Psoas muscle (tissue), 8 donors: Measurements from ENCODE around the gene CSTB. TPM values are rescaled to one million over a fixed set of nuclear protein-coding genes. Genes with fewer than 3 reads are reported as not detected.

Experiments
- ATAC-seq, 4 donors: fragments of 200-7000 bp; cut with Tn5 transposase; one replicate each; pipeline ENCODE4 v1.9.1; 2020; ENCODE audit warnings: moderate library complexity in 3 of 4, mild to moderate bottlenecking in 2 of 4
- DNase-seq, 2 donors: peaks; one replicate each; pipeline ENCODE4 v3.0.0-alpha.2; 2020
- H3K27ac ChIP-seq: fragments of 200-600 bp; one replicate; pipeline ENCODE4 v1.8.0; 2022
- H3K27me3 ChIP-seq, 3 donors: fragments of 200-600 bp in 1 of 3; one replicate each; pipeline versions ENCODE4 v1.6.1 to v1.8.0; 2013 to 2022; ENCODE audit warnings: low read length in 2 of 3, mild to moderate bottlenecking in 2 of 3, moderate library complexity in 1 of 3; ENCODE audit not compliant: insufficient read depth in 3 of 3
- H3K36me3 ChIP-seq, 2 donors: fragments of 200-600 bp in 1 of 2; one replicate each; pipeline versions ENCODE4 v1.6.1 to v1.8.0; 2013 to 2022; ENCODE audit warnings: low read depth in 1 of 2, mild to moderate bottlenecking in 1 of 2, moderate library complexity in 1 of 2; ENCODE audit not compliant: insufficient read depth in 1 of 2
- H3K4me1 ChIP-seq: fragments of 200-600 bp; one replicate; pipeline ENCODE4 v1.8.0; 2022
- H3K4me3 ChIP-seq: fragments of 200-600 bp; one replicate; pipeline ENCODE4 v1.8.0; 2022; ENCODE audit warnings: mild to moderate bottlenecking
- H3K9me3 ChIP-seq: fragments of 200-600 bp; one replicate; pipeline ENCODE4 v1.8.0; 2022
- WGBS, 3 donors: extraction: QIAGEN DNeasy Blood & Tissue Kit; methylation state at CpG; one replicate each; pipeline versions ENCODE4 v1.1.6 to v1.1.7; 2013; 5-methylcytosine and 5-hydroxymethylcytosine counted together
- intact Hi-C, 2 donors: fragments of 100-400 bp; cut with DNase I; formaldehyde crosslinking; loops; one replicate each; pipeline versions ENCODE4 v1.11.0 to v1.14.2; 2022
- polyA plus RNA-seq, 3 donors: library from polyadenylated mRNA; stranded (reverse); fragments of 200-250 nt; gene quantifications; one replicate each; pipeline ENCODE4 v1.2.3, GENCODE V29; 2013
- total RNA-seq, 4 donors: library from RNA; stranded (reverse); fragmentation: NEBNext Ultra II Directional in 2 of 4; extraction: Animal tissue kit (Norgen Biotek cat#: 25700) in 2 of 4; gene quantifications; one replicate each; pipeline versions ENCODE4 v1.2.1 to v1.2.4, GENCODE V29; 2021 to 2023
- TF ChIP-seq, protein P1 (sequence below): fragments of 200-600 bp; IDR thresholded peaks from one replicate; pipeline ENCODE4 v1.8.0; 2022; ENCODE audit warnings: antibody characterized with exemption
- donor health status: healthy with polysubstance abuse.
- donor health status: DM: no; HTN: no; CAD: no; lungs with moderate emphysema.
- donor health status: Bipolar disorder and iron deficiency.
- donor health status: healthy.
- donor health status: DM: yes; HTN: yes; CAD: no.
- donor health status: DM: no; HTN: no; CAD: no.
- donor health status: DM: no; HTN: no; CAD: no.
- donor health status: DM: yes; HTN: yes; CAD: no.

CSTB gene
- total and polyA plus RNA-seq, 7 donors, result 16.0 to 35.2 (median 21.3) TPM

- Histone ChIP-seq H3K27ac (no peak overlapping the region), H3K9me3 (no peaks in the 10 kb centered on the region), H3K4me1 (peaks cover 8% of the 10 kb centered on the region), H3K27me3 (no peaks in the 10 kb centered on the region), H3K36me3 (no peaks in the 10 kb centered on the region), H3K4me3 (no peak overlapping the region)
- 91 to 97% (median 95%) methylated on average over 11 of the region's 11 CpGs for WGBS, 3 donors
- DNase-seq (no peak), ATAC-seq (no peak)
- intact Hi-C loops, result no loop called here
- TF ChIP-seq, protein P1, sequence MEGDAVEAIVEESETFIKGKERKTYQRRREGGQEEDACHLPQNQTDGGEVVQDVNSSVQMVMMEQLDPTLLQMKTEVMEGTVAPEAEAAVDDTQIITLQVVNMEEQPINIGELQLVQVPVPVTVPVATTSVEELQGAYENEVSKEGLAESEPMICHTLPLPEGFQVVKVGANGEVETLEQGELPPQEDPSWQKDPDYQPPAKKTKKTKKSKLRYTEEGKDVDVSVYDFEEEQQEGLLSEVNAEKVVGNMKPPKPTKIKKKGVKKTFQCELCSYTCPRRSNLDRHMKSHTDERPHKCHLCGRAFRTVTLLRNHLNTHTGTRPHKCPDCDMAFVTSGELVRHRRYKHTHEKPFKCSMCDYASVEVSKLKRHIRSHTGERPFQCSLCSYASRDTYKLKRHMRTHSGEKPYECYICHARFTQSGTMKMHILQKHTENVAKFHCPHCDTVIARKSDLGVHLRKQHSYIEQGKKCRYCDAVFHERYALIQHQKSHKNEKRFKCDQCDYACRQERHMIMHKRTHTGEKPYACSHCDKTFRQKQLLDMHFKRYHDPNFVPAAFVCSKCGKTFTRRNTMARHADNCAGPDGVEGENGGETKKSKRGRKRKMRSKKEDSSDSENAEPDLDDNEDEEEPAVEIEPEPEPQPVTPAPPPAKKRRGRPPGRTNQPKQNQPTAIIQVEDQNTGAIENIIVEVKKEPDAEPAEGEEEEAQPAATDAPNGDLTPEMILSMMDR, result no peak
Measured at GRCh38 chr21:43820466-43820865, 44.4 kb upstream of the CSTB start.

DNA sequence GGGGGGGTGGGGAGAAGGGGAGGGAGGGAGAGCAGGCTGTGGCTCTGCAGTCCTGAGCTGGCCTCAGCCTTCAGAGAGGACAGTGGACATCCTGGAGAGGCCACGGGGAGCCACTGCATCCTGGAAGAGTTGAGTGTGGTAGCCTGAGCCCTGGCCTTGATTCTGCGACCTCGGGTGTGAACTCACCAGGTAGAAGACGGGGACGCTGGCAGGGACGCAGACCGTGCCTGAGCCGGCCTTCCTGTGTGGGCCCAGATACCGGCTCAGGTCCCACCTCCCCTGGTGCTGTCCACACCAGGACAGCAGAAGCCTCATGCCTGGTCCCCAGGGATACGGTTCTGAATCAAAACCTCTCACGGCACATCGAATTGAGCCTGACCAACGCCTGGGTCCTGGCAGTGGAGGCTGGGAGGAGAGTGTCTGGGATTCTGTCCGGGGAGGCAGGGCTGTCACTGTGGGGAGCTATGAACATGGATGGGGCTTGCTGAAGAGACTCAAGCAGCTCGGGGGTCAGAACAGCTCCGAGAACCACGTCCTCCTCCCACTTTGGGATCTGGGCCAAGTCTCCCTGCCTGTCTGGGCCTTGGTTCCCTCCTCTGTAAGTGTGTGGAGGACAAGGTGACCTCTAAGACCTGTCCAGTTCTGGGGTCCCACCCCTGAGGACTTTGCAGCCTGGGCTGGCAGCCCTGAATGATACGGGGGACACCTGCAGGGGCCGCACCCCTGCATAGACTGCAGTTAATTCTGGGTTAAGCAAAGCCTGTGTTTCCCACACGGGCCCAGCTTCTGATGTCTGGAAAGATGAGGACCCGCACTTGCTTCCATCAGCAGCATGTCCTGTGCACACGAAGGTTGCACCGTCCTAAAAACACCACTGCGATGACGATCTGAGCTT, 43.6 kb upstream of the CSTB start:
- Histone ChIP-seq H3K4me3 (no peak overlapping the region), H3K9me3 (no peaks in the 10 kb centered on the region), H3K4me1 (peaks cover 6% of the 10 kb centered on the region), H3K27ac (no peak overlapping the region), H3K27me3 (no peaks in the 10 kb centered on the region), H3K36me3 (no peaks in the 10 kb centered on the region)
- TF ChIP-seq, protein P1, result no peak
- WGBS, 3 donors, result 90 to 92% (median 91%) methylated on average over 24 to 25 of the region's 25 CpGs
- ATAC-seq (no peak), DNase-seq (peak; percentile 9 to 42)
- intact Hi-C loops, result loop anchor here in 1 of 2 donors (10.0 kb wide), 2 partner anchors 45 to 65 kb away; partner anchors contain the start of gene AGPAT3

DNA sequence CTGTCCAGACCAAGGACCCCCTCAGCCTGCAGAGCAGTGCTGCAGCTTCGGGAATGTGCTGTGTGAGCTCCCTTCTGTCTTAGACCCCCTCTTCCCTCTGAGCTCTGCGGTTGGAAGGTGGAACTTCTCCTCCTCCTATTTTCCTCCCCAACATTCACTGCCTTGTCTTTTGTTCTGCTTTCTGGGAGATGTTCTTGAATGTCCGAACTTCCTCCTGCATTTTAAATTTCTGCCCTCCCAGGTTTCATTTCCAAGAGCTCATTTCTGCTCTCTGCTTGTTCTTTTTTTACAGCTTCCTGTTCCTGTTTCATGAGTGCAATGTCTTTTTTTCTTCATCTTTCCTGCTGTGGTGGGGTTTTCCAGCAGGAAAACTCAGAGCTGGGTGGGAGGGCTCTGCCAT, 42.6 kb upstream of the CSTB start:
- Histone ChIP-seq H3K4me1 (no peaks in the 10 kb centered on the region), H3K9me3 (no peaks in the 10 kb centered on the region), H3K27ac (no peak overlapping the region), H3K4me3 (no peak overlapping the region), H3K36me3 (no peaks in the 10 kb centered on the region), H3K27me3 (no peaks in the 10 kb centered on the region)
- no peak for DNase-seq
- 80 to 82% (median 82%) methylated on average over 3 of the region's 3 CpGs for WGBS, 3 donors
- intact Hi-C loops, result loop anchor here in 1 of 2 donors (10.0 kb wide), 2 partner anchors 46 to 64 kb away; partner anchors contain the start of gene AGPAT3
- TF ChIP-seq, protein P1, result no peak
- ATAC-seq, result no peak

GRCh38 chr21:43817157-43818086, 41.3 kb upstream of the CSTB start:
- H3K27ac ChIP-seq, result no peak overlapping the region
- H3K9me3 ChIP-seq, result no peaks in the 10 kb centered on the region
- DNase-seq (peak; percentile 8 to 50), ATAC-seq (no peak)
- TF ChIP-seq, protein P1, result no peak
- no peaks in the 10 kb centered on the region for H3K27me3 ChIP-seq
- H3K4me1 ChIP-seq, result peaks cover 2% of the 10 kb centered on the region
- H3K36me3 ChIP-seq, result no peaks in the 10 kb centered on the region
- intact Hi-C loops, result loop anchor here in 1 of 2 donors (10.0 kb wide), 2 partner anchors 47 to 63 kb away; partner anchors contain the start of gene AGPAT3
- WGBS, 3 donors, result 81 to 84% (median 83%) methylated on average over 29 of the region's 29 CpGs
- H3K4me3 ChIP-seq, result no peak overlapping the region
